MM.1S (cell line): ENCODE data around the gene NBPF9.
"Not testable (repeated sequence)": the region's sequence is repeated elsewhere in the genome, so short reads cannot be mapped to it uniquely, and the experiment has no call there.

Source experiments
- DNase-seq: peaks from one replicate; pipeline ENCODE4 v3.0.0-alpha.2; 2015
- H2AFZ ChIP-seq: fragments of 300-600 bp; sonication (generic); 2 replicates; pipeline ENCODE4 v1.6.0; 2016; ENCODE audit warnings: antibody characterized with exemption, low read length
- H3F3A ChIP-seq: fragments of 300-600 bp; sonication (generic); 2 replicates; pipeline ENCODE4 v1.6.1; 2016; ENCODE audit warnings: mild to moderate bottlenecking, antibody characterized with exemption, low read length, moderate library complexity, mixed read lengths; ENCODE audit not compliant: insufficient read depth
- H3K27ac ChIP-seq: fragments of 300-600 bp; sonication (generic); 2 replicates; pipeline ENCODE4 v1.5.1; 2016; ENCODE audit warnings: mild to moderate bottlenecking, low read length
- H3K27me3 ChIP-seq: fragments of 300-600 bp; sonication (generic); replicated peaks from 2 replicates; pipeline ENCODE4 v1.6.0; 2016; ENCODE audit warnings: low read length; ENCODE audit not compliant: insufficient read depth
- H3K36me3 ChIP-seq: fragments of 300-600 bp; sonication (generic); replicated peaks from 2 replicates; pipeline ENCODE4 v1.6.1; 2016; ENCODE audit warnings: mild to moderate bottlenecking, low read length, mixed read lengths; ENCODE audit not compliant: insufficient read depth
- H3K4me1 ChIP-seq: fragments of 300-600 bp; sonication (generic); 2 replicates; pipeline ENCODE4 v1.6.1; 2016; ENCODE audit warnings: low read length, mixed read lengths
- H3K4me2 ChIP-seq: fragments of 300-600 bp; sonication (generic); 2 replicates; pipeline ENCODE4 v1.6.0; 2016; ENCODE audit warnings: low read depth, low read length
- H3K4me3 ChIP-seq: fragments of 300-600 bp; sonication (generic); 2 replicates; pipeline ENCODE4 v1.5.1; 2016; ENCODE audit warnings: low read length, mixed read lengths
- H3K79me2 ChIP-seq: fragments of 300-600 bp; sonication (generic); 2 replicates; pipeline ENCODE4 v1.6.1; 2016; ENCODE audit warnings: mixed run types, low read length, mixed read lengths
- H3K9ac ChIP-seq: fragments of 300-600 bp; sonication (generic); 2 replicates; pipeline ENCODE4 v1.6.1; 2016; ENCODE audit warnings: low read length, mixed read lengths
- H3K9me2 ChIP-seq: fragments of 300-600 bp; sonication (generic); replicated peaks from 2 replicates; pipeline ENCODE4 v1.6.1; 2016; ENCODE audit warnings: mild to moderate bottlenecking, low read length, mixed read lengths; ENCODE audit not compliant: insufficient read depth
- H3K9me3 ChIP-seq: fragments of 300-600 bp; sonication (generic); replicated peaks from 2 replicates; pipeline ENCODE4 v1.6.1; 2016; ENCODE audit warnings: mild to moderate bottlenecking, low read length, mixed read lengths; ENCODE audit not compliant: insufficient read depth
- H4K20me1 ChIP-seq: fragments of 300-600 bp; sonication (generic); 2 replicates; pipeline ENCODE4 v1.6.1; 2016; ENCODE audit warnings: mild to moderate bottlenecking, low read length, moderate library complexity, mixed read lengths; ENCODE audit not compliant: insufficient read depth

Gene NBPF9

GRCh38 chr1:149112828-149113227, 9.5 kb upstream of the NBPF9 start:
- not testable (repeated sequence) for H4K20me1 ChIP-seq, H3K27ac ChIP-seq, H3K9me3 ChIP-seq, H3K27me3 ChIP-seq, H3K4me3 ChIP-seq, H3F3A ChIP-seq, DNase-seq, H3K9me2 ChIP-seq, H3K79me2 ChIP-seq, H3K4me1 ChIP-seq, H2AFZ ChIP-seq, H3K4me2 ChIP-seq, H3K9ac ChIP-seq, H3K36me3 ChIP-seq

GRCh38 chr1:149110343-149110742, 7.0 kb upstream of the NBPF9 start:
- not testable (repeated sequence) for DNase-seq, H3K4me2 ChIP-seq, H3K9me3 ChIP-seq, H3K4me3 ChIP-seq, H3K4me1 ChIP-seq, H3K36me3 ChIP-seq, H3K27me3 ChIP-seq, H3K9me2 ChIP-seq, H3K79me2 ChIP-seq, H3K9ac ChIP-seq, H4K20me1 ChIP-seq, H3F3A ChIP-seq, H3K27ac ChIP-seq, H2AFZ ChIP-seq

- not testable (repeated sequence) for H3K9ac ChIP-seq
Measured at GRCh38 chr1:149102574-149102973, 777 bp downstream of the NBPF9 start.

DNA sequence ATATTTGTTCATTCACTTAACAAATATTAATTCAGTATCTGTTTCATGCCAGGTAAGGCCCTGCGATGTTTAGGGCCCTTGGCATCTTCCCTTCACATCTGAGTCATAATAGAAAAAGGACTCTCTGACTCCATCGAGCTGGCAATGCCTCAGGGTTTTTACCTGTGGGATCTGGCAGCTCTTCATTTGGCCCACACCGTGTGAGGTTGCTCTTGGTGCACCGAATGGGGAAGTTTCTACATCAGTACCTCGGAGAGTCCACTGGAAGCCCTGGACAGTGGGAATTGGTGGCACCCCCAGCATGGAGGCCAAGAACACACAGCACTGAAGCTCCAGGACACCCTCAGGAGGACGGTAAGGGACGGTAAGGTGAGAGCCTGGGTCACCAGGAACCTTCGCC, 5.1 kb downstream of the NBPF9 start:
- not testable (repeated sequence) for H3K9ac ChIP-seq, H3K79me2 ChIP-seq, H4K20me1 ChIP-seq, H3K4me3 ChIP-seq, H3K9me2 ChIP-seq, H3K9me3 ChIP-seq, H2AFZ ChIP-seq, H3F3A ChIP-seq, H3K27ac ChIP-seq, DNase-seq, H3K27me3 ChIP-seq, H3K36me3 ChIP-seq, H3K4me1 ChIP-seq, H3K4me2 ChIP-seq

More at GRCh38 chr1:149102574-149102973, 777 bp downstream of the NBPF9 start:
- H3K27ac ChIP-seq, H3K9me2 ChIP-seq, H3K4me1 ChIP-seq, H3K4me2 ChIP-seq, H3K4me3 ChIP-seq, H3F3A ChIP-seq, H3K27me3 ChIP-seq, H4K20me1 ChIP-seq, H3K79me2 ChIP-seq, H3K9me3 ChIP-seq, DNase-seq, H2AFZ ChIP-seq, H3K36me3 ChIP-seq: not testable (repeated sequence)

GRCh38 chr1:149093155-149093554, 10.2 kb downstream of the NBPF9 start:
- not testable (repeated sequence) for H3K9ac ChIP-seq, H3K27ac ChIP-seq, H3K27me3 ChIP-seq, H3K79me2 ChIP-seq, DNase-seq, H2AFZ ChIP-seq, H3K4me2 ChIP-seq, H3K9me2 ChIP-seq, H3K4me1 ChIP-seq, H3F3A ChIP-seq, H3K4me3 ChIP-seq, H3K9me3 ChIP-seq, H4K20me1 ChIP-seq, H3K36me3 ChIP-seq

GRCh38 chr1:149075505-149076127, 27.7 kb downstream of the NBPF9 start:
- not testable (repeated sequence) for H3F3A ChIP-seq, H3K4me1 ChIP-seq, H3K36me3 ChIP-seq, H3K4me3 ChIP-seq, H3K4me2 ChIP-seq, H3K27me3 ChIP-seq, H2AFZ ChIP-seq, H3K27ac ChIP-seq, H4K20me1 ChIP-seq, H3K79me2 ChIP-seq, H3K9me3 ChIP-seq, DNase-seq, H3K9ac ChIP-seq, H3K9me2 ChIP-seq

- H3K79me2 ChIP-seq, H2AFZ ChIP-seq, H3K4me1 ChIP-seq, H3K9ac ChIP-seq, H3K4me3 ChIP-seq, H3K9me3 ChIP-seq, H3F3A ChIP-seq, H3K27me3 ChIP-seq, H3K9me2 ChIP-seq, H3K36me3 ChIP-seq, H3K4me2 ChIP-seq, H4K20me1 ChIP-seq, DNase-seq, H3K27ac ChIP-seq: not testable (repeated sequence)
Measured at GRCh38 chr1:149064611-149065010, 38.7 kb downstream of the NBPF9 start.

DNA sequence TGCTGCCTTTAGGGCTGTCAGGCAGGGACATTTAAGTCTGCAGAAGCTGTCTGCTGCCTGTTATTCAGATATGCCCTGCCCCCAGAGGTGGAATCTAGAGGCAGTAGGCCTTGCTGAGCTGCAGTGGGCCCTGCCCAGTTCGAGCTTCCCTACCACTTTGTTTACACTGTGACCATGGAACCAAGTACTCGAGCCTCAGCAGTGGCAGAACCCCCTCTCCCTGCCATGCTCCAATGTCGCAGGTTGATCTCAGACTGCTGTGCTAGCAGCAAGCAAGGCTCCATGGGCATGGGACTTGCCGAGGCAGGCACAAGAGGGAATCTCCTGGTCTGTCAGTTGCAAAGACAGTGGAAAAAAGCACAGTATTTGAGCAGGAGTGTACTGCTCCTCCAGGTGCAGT, 60.3 kb downstream of the NBPF9 start:
- not testable (repeated sequence) for H3K4me3 ChIP-seq, H3K9me2 ChIP-seq, DNase-seq, H2AFZ ChIP-seq, H3F3A ChIP-seq, H3K79me2 ChIP-seq, H3K4me1 ChIP-seq, H3K27me3 ChIP-seq, H3K9ac ChIP-seq, H4K20me1 ChIP-seq, H3K4me2 ChIP-seq, H3K36me3 ChIP-seq, H3K27ac ChIP-seq, H3K9me3 ChIP-seq
